ENCODE measurements around the gene POR.

DNA sequence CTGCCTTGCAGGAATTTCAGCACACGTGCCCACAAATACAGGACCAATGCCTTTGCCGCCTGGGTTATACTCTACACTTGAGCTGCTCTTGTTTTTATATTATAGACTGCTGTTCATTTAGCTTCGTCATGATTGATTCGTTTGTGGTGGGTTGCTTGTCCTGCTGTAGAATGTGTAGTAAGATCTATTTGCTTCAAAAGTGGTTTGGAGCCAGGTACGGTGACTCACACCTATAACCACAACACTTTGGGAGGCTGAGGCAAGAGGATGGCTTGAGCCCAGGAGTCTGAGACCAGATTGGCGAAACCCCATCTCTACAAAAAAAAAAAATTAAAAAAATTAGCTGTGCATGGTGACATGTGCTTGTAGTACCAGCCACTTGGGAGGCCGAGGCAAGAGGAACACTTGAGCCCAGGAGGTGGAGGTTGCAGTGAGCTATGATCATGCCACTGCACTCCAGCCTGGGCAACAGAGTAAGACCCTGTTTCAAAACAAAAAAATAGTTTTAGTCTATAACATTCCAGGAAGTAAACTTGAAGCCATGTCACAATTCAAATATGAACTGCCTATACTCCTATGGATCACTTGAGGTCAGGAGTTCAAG lies 45.1 kb upstream of the POR start:
- TF ChIP-seq, protein P1, sequence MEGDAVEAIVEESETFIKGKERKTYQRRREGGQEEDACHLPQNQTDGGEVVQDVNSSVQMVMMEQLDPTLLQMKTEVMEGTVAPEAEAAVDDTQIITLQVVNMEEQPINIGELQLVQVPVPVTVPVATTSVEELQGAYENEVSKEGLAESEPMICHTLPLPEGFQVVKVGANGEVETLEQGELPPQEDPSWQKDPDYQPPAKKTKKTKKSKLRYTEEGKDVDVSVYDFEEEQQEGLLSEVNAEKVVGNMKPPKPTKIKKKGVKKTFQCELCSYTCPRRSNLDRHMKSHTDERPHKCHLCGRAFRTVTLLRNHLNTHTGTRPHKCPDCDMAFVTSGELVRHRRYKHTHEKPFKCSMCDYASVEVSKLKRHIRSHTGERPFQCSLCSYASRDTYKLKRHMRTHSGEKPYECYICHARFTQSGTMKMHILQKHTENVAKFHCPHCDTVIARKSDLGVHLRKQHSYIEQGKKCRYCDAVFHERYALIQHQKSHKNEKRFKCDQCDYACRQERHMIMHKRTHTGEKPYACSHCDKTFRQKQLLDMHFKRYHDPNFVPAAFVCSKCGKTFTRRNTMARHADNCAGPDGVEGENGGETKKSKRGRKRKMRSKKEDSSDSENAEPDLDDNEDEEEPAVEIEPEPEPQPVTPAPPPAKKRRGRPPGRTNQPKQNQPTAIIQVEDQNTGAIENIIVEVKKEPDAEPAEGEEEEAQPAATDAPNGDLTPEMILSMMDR (conservative IDR thresholded peaks at IDR 0.05 in 1 of 2, IDR thresholded peaks at IDR 0.05 in 1 of 2; ENCODE audit: extremely low read depth in 1 of 2, insufficient read depth in 1 of 2, low read depth in 1 of 2, low read length in 2 of 2), result no peak
- TF ChIP-seq EZH2 (IDR thresholded peaks at IDR 0.05; ENCODE audit: borderline replicate concordance, low read length), result no peak
